ENCODE measurements around the gene STAG3.

DNA sequence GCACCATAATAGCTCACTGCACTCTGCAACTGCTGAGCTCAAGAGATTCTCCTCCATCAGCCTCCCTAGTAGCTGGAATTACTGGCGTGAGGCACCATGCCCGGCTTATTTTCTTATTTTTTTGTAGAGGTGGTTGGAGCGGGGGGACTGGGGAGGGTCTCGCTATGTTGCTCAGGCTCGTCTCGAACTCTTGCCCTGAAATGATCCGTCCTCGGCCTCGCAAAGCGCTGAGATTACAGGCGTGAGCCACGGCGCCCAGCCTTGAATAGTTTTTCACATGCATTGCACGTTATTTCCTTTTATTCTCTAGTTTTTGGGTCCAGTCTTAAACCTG is 29.5 kb upstream of the STAG3 start:
- TF ChIP-seq EZH2phosphoT487 (IDR thresholded peaks at IDR 0.05; ENCODE audit: borderline replicate concordance): no peak
- TF ChIP-seq, protein P1, sequence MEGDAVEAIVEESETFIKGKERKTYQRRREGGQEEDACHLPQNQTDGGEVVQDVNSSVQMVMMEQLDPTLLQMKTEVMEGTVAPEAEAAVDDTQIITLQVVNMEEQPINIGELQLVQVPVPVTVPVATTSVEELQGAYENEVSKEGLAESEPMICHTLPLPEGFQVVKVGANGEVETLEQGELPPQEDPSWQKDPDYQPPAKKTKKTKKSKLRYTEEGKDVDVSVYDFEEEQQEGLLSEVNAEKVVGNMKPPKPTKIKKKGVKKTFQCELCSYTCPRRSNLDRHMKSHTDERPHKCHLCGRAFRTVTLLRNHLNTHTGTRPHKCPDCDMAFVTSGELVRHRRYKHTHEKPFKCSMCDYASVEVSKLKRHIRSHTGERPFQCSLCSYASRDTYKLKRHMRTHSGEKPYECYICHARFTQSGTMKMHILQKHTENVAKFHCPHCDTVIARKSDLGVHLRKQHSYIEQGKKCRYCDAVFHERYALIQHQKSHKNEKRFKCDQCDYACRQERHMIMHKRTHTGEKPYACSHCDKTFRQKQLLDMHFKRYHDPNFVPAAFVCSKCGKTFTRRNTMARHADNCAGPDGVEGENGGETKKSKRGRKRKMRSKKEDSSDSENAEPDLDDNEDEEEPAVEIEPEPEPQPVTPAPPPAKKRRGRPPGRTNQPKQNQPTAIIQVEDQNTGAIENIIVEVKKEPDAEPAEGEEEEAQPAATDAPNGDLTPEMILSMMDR (conservative IDR thresholded peaks at IDR 0.05; ENCODE audit: low read length): no peak
